Activated T-helper 1 cell treated with anti-CD3 and anti-CD28 coated beads, Interleukin-12 subunit alpha, Interleukin-12 subunit beta, Interleukin-2, Interleukin-4 antibody, amounts not matched to agents 30 ng/mL and 10 ng/mL and 1 ng/mL, durations not matched to agents 14 hours and 24 hours and 36 hours (primary cell): Measurements from ENCODE around the gene FCSK. TPM values are rescaled to one million over a fixed set of nuclear protein-coding genes. Genes with fewer than 3 reads are reported as not detected.
"Not testable (repeated sequence)": the region's sequence is repeated elsewhere in the genome, so short reads cannot be mapped to it uniquely, and the experiment has no call there.

ENCODE experiments used
- DNase-seq: peaks from one replicate; pipeline ENCODE4 v3.0.0; 2021; ENCODE audit warnings: low spot score
- H3K27ac Mint-ChIP-seq: one replicate; pipeline ENCODE4 v1.8.0; 2021; ENCODE audit warnings: mild to moderate bottlenecking, mixed read lengths
- H3K27me3 Mint-ChIP-seq: one replicate; pipeline ENCODE4 v1.8.0; 2022; ENCODE audit warnings: mild to moderate bottlenecking, moderate library complexity, mixed read lengths; ENCODE audit not compliant: insufficient read depth
- H3K36me3 Mint-ChIP-seq: one replicate; pipeline ENCODE4 v1.8.0; 2021; ENCODE audit warnings: low read depth, mixed read lengths
- H3K4me1 Mint-ChIP-seq: one replicate; pipeline ENCODE4 v1.8.0; 2021; ENCODE audit warnings: low read depth, mixed read lengths
- H3K4me3 Mint-ChIP-seq: one replicate; pipeline ENCODE4 v1.8.0; 2021; ENCODE audit warnings: mild to moderate bottlenecking, moderate library complexity, mixed read lengths
- H3K9me3 Mint-ChIP-seq: one replicate; pipeline ENCODE4 v1.8.0; 2021; ENCODE audit warnings: mixed read lengths
- intact Hi-C: fragments of 100-400 bp; cut with micrococcal nuclease; formaldehyde crosslinking; loops from one replicate; pipeline ENCODE4 v1.15.1; 2024
- total RNA-seq: library from RNA; stranded (reverse); gene quantifications from 2 replicates; pipeline ENCODE4 v1.2.3, GENCODE V29; 2022

Gene FCSK
- total RNA-seq, 1 donor from 2014 or later = 21.0 TPM

DNA sequence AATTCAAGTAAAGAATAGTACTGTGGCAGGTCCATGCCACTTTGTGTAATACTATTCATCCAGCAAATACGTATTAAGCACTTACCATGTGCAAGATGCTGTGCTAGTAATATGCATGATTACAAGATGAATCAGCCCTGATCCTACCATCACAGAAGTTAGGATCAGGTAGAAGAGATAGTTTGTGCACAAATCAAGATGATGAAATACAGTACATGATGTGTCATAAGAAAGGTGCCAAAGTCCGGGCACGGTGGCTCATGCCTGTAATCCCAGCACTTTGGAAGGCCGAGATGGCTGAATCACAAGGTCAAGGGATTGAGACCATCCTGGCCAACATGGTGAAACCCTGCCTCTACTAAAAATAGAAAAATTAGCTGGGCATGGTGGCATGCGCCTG is 58.1 kb downstream of the FCSK start:
- no peaks in the 10 kb centered on the region for H3K27me3 Mint-ChIP-seq

DNA sequence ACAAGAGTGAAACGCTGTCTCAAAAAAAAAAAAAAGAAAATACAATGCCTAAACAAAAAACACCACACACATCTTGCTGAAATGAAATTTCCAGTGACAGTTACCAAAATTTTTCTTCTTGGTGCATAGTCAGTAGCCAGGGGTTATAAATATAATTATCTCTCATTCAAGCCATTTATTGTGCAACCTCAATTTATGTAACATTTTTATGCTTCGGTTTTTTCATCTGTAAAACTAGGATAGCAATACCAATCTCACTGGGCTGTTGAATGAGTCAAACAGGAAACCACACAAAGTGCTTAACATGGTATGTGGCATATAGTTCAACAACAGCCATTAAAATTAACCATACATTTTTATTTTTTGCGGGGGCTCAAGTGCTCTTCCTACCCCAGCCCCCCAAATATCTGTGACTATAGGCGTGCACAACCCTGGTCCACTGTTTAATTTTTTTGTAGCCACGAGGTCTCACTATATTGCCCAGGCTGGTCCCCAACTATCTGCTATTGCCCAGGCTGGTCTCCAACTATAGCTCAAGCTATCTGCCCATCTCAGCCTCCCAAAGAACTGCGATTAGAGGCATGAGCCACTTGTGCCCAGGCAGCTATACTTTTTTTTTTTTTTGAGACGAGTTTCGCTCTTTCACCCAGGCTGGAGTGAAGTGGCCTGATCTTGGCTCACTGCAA is 66.4 kb downstream of the FCSK start:
- DNase-seq = no peak
- no peaks in the 10 kb centered on the region for H3K27me3 Mint-ChIP-seq
- peak overlapping the region; percentile 95 for H3K4me3 Mint-ChIP-seq
- H3K27ac Mint-ChIP-seq = peak overlapping the region; percentile 79
- intact Hi-C loops = loop anchor here (1.0 to 10.0 kb wide), 4 partner anchors 118 to 1186 kb away; partner anchors contain the start of genes AARS1, COG8, NIP7 and PDF
- peaks cover 30% of the 10 kb centered on the region for H3K36me3 Mint-ChIP-seq
- H3K4me1 Mint-ChIP-seq = peaks cover 32% of the 10 kb centered on the region
- H3K9me3 Mint-ChIP-seq = no peaks in the 10 kb centered on the region

More for the DNA sequence above, 58.1 kb downstream of the FCSK start:
- Mint-ChIP-seq H3K9me3 (no peaks in the 10 kb centered on the region), H3K36me3 (peaks cover 33% of the 10 kb centered on the region), H3K4me1 (peaks cover 13% of the 10 kb centered on the region), H3K4me3 (no peak overlapping the region), H3K27ac (no peak overlapping the region)
- intact Hi-C loops = no loop called here
- no peak for DNase-seq

- intact Hi-C loops = loop anchor here (1.0 to 10.0 kb wide), 8 partner anchors 46 to 1188 kb away; partner anchors contain the start of genes COG8, FCSK, NIP7 and PDF
- peak overlapping the region; percentile 97 for H3K27ac Mint-ChIP-seq
- no peaks in the 10 kb centered on the region for H3K9me3 Mint-ChIP-seq
- H3K36me3 Mint-ChIP-seq = peaks cover 37% of the 10 kb centered on the region
- H3K4me3 Mint-ChIP-seq = peak overlapping the region; percentile 95
- H3K4me1 Mint-ChIP-seq = peaks cover 45% of the 10 kb centered on the region
- H3K27me3 Mint-ChIP-seq = no peaks in the 10 kb centered on the region
- DNase-seq = no peak
Measured at GRCh38 chr16:70522216-70523075, 68.1 kb downstream of the FCSK start.

DNA sequence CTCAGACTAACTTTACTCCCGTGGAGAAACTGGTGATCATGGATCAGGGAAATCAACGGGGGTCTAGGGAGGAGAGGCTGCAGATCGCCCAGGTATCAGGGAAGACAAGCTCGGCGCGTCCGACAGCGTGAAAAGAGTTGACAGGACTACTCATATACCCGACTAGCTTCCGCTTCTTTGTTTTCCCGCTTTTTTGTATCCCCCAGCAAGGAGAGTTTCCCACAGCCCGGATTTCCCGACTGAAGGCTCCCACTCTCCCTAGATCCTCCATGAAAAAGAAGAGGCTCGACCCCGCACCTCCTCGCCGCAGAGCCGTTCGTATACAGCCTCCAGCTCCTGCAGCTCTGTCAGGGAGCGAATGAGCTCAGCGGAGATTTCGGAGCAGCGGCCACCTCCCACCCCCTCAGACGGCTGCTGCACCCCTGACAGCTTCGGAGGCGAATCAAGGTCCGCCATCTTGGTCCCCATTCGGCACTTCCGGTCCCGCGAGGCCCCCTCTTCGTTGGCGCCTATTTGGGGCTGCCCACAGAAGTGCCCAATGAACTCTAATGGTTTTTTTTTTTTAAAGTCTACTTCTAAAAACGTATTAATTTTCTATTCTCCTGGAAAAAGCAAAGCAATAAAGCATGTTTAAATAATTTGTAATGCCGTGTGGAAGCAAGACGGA is 68.8 kb downstream of the FCSK start, which contains the start of gene COG4:
COG4 (minus strand) TSS at position 479 of the 667 bp plus-strand sequence; CDS start at position 468, 11 bp downstream.
- peak; percentile 87 for DNase-seq
- Mint-ChIP-seq H3K27me3 (no peaks in the 10 kb centered on the region), H3K36me3 (peaks cover 36% of the 10 kb centered on the region), H3K9me3 (no peaks in the 10 kb centered on the region), H3K4me1 (peaks cover 49% of the 10 kb centered on the region), H3K27ac (peak within 1 kb of the TSS; percentile 97), H3K4me3 (peak within 1 kb of the TSS; percentile 95)
- intact Hi-C loops = loop anchor here (1.0 to 10.0 kb wide), 7 partner anchors 69 to 1188 kb away; partner anchors contain the start of genes COG8, FCSK, NIP7 and PDF

GRCh38 chr16:70523743-70524398 is 69.5 kb downstream of the FCSK start, which contains the start of gene SF3B3:
SF3B3 (plus strand) TSS chr16:70523816; CDS start chr16:70526657, 2,841 bp downstream.
- peak within 1 kb of the TSS; percentile 97 for H3K27ac Mint-ChIP-seq
- H3K4me3 Mint-ChIP-seq = peak within 1 kb of the TSS; percentile 95
- no peaks in the 10 kb centered on the region for H3K9me3 Mint-ChIP-seq
- H3K4me1 Mint-ChIP-seq = peaks cover 56% of the 10 kb centered on the region
- peak; percentile 68 for DNase-seq
- H3K27me3 Mint-ChIP-seq = no peaks in the 10 kb centered on the region
- peaks cover 42% of the 10 kb centered on the region for H3K36me3 Mint-ChIP-seq
- intact Hi-C loops = loop anchor here (1.0 to 10.0 kb wide), 7 partner anchors 70 to 1189 kb away; partner anchors contain the start of genes COG8, FCSK, NIP7 and PDF

DNA sequence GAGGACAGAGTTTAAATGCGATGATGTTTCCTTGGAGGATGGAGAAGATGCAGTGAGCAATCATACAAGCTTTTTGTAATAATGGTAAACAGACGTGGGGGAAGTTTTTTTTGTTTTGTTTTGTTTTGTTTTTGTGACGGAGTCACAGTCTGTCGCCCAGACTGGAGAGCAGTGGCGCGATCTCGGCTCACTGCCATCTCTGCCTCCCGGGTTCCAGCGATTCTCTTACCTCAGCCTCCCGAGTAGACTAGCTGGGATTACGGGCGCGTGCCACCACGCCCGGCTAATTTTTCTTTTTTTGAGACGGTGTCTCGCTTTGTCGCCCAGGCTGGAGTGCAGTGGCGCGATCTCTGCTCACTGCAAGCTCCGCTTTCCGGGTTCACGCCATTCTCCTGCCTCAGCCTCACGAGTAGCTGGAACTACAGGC is 70.0 kb downstream of the FCSK start:
- Mint-ChIP-seq H3K4me3 (peak overlapping the region; percentile 95), H3K36me3 (peaks cover 47% of the 10 kb centered on the region), H3K4me1 (peaks cover 60% of the 10 kb centered on the region), H3K27ac (peak overlapping the region; percentile 97)
- H3K27me3 Mint-ChIP-seq, DNase-seq, H3K9me3 Mint-ChIP-seq: not testable (repeated sequence)
- intact Hi-C loops = loop anchor here (5.0 to 10.0 kb wide), 2 partner anchors 122 to 1190 kb away; partner anchors contain the start of genes COG8, NIP7 and PDF

DNA sequence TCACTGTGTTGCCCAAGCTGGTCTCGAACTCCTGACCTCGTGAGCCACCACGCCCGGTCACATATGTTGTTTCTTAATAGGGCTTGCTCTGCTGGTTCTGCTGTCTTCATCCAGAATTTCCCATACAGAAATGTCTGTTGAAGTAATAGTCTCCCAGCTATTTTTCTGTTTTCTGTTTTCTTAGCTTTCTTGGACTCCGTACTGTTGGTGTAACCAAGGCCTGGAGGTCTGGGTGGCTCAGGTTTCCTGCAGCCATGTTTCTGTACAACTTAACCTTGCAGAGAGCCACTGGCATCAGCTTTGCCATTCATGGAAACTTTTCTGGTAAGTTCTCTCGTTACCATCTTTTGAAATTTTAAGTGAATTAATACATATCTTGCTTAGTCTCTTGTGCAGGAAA is 72.0 kb downstream of the FCSK start:
- intact Hi-C loops = loop anchor here (10.0 kb wide), 1 partner anchor 1192 kb away; the partner anchor contains the start of genes COG8, NIP7 and PDF
- H3K27me3 Mint-ChIP-seq = no peaks in the 10 kb centered on the region
- H3K4me1 Mint-ChIP-seq = peaks cover 51% of the 10 kb centered on the region
- peak overlapping the region; percentile 76 for H3K27ac Mint-ChIP-seq
- H3K4me3 Mint-ChIP-seq = peak overlapping the region; percentile 86
- DNase-seq = no peak
- peaks cover 50% of the 10 kb centered on the region for H3K36me3 Mint-ChIP-seq
- H3K9me3 Mint-ChIP-seq = no peaks in the 10 kb centered on the region

- DNase-seq = no peak
- Mint-ChIP-seq H3K9me3 (no peaks in the 10 kb centered on the region), H3K36me3 (peaks cover 56% of the 10 kb centered on the region), H3K27ac (peak overlapping the region; percentile 72), H3K27me3 (no peaks in the 10 kb centered on the region), H3K4me1 (peaks cover 46% of the 10 kb centered on the region), H3K4me3 (peak overlapping the region; percentile 86)
- intact Hi-C loops = loop anchor here (10.0 kb wide), 1 partner anchor 1193 kb away; the partner anchor contains the start of genes COG8, NIP7 and PDF
Measured at GRCh38 chr16:70527315-70527996, 73.1 kb downstream of the FCSK start.

DNA sequence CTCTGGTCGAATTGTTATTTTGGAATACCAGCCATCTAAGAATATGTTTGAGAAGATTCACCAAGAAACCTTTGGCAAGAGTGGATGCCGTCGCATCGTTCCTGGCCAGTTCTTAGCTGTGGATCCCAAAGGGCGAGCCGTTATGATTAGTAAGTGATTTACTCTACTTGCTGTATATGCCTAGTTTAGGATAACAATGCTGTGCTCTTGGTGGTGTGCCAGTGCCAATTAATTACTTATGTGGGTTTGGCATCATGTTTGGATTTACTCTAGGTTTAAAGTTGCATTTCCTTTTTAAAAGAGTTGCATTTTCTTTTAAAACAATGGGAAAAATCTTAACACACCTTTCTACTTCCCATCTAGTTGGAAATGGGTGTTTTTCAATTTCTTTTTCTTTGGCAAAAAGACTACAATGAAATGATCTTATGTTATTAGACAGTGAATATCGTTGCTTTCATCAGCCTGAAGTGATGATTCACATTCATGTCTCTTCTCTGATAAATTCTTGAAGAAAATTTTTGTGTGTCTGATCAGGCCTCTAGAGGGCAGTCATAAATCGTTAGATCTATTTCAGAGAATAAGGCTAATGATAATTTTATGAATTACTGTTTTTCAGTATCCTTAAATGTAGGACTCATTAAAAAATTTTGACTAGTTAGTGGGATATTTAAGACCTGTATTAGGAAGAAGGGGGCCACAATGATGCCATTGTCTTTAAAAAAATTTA is 74.8 kb downstream of the FCSK start:
- Mint-ChIP-seq H3K27me3 (no peaks in the 10 kb centered on the region), H3K36me3 (peaks cover 64% of the 10 kb centered on the region), H3K9me3 (no peaks in the 10 kb centered on the region), H3K27ac (peak overlapping the region; percentile 58), H3K4me3 (peak overlapping the region; percentile 48), H3K4me1 (peaks cover 57% of the 10 kb centered on the region)
- intact Hi-C loops = loop anchor here (1.0 to 10.0 kb wide), 3 partner anchors 28 to 1194 kb away; partner anchors contain the start of genes COG8, NIP7 and PDF
- no peak for DNase-seq
